B cell (primary cell): ENCODE measurements around the gene SETBP1.

Experiments used
- EZH2 ChIP-seq: IDR thresholded peaks from 2 replicates; pipeline ENCODE4 v1.6.1; 2012; ENCODE audit warnings: borderline replicate concordance, low read depth, mild to moderate bottlenecking, moderate library complexity, low read length; ENCODE audit not compliant: insufficient read depth, poor library complexity, severe bottlenecking
- TF ChIP-seq, protein P1 (sequence below): fragments of 200-600 bp; IDR thresholded peaks from one replicate; pipeline ENCODE4 v1.8.0; 2022; ENCODE audit warnings: antibody characterized with exemption, mild to moderate bottlenecking

DNA sequence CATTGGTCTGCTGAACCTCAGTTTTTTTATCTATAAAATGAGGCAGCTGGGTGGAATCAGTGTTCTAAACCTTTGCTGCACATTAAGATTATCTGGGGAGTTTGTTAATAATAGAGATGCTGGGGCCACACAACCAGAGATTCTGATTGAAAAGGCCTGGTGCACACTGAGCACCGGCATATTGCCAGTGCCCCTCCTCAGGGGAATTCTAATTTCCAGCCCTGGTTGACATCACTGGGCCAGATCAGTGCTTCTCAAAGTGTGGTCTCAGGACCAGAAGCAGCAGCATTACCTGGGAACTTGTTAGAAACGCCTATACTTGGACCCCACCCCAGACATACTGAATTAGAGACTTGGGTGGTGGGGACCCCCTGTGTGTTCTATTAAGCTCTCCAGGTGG is 112.5 kb downstream of the SETBP1 start:
- TF ChIP-seq, protein P1, sequence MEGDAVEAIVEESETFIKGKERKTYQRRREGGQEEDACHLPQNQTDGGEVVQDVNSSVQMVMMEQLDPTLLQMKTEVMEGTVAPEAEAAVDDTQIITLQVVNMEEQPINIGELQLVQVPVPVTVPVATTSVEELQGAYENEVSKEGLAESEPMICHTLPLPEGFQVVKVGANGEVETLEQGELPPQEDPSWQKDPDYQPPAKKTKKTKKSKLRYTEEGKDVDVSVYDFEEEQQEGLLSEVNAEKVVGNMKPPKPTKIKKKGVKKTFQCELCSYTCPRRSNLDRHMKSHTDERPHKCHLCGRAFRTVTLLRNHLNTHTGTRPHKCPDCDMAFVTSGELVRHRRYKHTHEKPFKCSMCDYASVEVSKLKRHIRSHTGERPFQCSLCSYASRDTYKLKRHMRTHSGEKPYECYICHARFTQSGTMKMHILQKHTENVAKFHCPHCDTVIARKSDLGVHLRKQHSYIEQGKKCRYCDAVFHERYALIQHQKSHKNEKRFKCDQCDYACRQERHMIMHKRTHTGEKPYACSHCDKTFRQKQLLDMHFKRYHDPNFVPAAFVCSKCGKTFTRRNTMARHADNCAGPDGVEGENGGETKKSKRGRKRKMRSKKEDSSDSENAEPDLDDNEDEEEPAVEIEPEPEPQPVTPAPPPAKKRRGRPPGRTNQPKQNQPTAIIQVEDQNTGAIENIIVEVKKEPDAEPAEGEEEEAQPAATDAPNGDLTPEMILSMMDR: no peak
- TF ChIP-seq EZH2: no peak
